IPS DF 19.7 (cell line): ENCODE results near the gene TNNT1.
"Not testable (repeated sequence)": the region's sequence is repeated elsewhere in the genome, so short reads cannot be mapped to it uniquely, and the experiment has no call there.

Source experiments
- DNase-seq: peaks from one replicate; pipeline ENCODE4 v3.0.0-alpha.2; 2013; ENCODE audit warnings: low read depth, low spot score

TNNT1 gene

GRCh38 chr19:55109527-55110291 is 39.3 kb downstream of the TNNT1 start:
- DNase-seq: no peak

DNA sequence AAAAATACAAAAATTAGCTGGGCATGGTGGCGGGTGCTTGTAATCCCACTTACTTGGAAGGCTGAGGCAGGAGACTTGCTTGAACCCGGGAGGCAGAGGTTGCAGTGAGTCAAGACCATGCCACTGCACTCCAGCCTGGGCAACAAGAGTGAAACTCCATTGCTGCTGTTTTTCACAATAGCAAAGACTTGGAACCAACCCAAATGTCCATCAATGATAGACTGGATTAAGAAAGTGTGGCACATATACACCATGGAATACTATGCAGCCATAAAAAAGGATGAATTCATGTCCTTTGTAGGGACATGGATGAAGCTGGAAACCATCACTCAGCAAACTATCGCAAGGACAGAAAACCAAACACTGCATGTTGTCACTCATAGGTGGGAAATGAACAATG is 41.8 kb downstream of the TNNT1 start:
- DNase-seq: not testable (repeated sequence)

DNA sequence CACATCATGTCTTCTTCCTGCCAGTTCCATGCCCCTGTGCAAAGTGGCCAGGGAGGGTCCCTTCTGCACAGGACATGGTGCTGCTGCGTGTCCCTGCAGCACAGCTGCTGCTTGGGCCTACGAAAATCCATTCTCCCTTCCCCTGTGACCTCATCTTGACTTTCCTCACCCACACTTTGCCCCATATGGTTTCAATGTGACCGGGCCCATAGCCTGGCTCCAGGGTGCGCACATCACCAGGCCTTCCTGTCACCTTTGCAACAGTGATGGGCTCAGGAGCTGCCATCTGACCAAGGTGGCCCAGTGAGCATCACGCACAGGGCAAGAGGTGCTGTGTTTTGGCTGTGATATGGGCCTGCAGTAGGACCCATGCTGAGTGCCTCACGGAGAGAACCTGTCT is 42.4 kb downstream of the TNNT1 start:
- no peak for DNase-seq

DNA sequence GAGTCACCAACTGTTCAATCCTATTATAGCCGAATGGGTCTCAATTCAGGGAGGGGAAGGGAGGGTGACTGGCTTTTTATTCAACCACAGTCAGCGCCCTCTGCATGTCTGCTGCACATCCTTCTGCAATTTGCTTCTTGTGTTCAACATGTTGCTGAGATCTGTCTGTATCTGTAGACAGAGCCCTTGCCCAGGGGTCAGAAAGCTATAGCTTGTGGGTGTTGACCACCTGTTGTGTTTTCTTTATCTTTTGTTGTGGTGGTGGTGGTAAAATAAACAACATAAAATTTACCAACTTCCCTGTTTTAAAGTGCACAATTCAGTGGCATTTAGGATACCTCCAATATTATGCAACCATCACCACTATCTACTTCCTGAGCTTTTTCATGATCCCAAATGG is 43.8 kb downstream of the TNNT1 start:
- no peak for DNase-seq

DNA sequence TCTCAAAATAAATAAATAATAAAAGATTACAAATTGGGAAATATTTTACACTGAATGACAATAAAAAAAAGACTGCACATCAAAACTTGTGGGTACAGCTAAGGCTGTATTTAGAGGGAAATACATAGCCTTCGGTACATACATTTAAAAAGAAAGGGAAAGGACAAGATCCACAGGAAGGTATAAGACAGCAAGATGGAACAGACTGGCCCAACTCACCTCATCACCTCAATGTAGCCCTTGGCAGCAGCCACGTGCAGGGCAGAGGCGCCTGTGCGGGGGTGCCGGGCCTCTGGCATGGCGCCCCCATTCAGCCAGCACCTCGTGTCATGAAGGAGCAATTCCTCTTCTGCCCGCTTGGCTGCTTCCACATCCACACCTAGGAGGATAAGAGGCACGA is 45.8 kb downstream of the TNNT1 start:
- DNase-seq: no peak

- no peak for DNase-seq
Measured at GRCh38 chr19:55101261-55101660, 47.7 kb downstream of the TNNT1 start.

- DNase-seq: no peak
Measured at GRCh38 chr19:55099557-55100506, 49.2 kb downstream of the TNNT1 start.

DNA sequence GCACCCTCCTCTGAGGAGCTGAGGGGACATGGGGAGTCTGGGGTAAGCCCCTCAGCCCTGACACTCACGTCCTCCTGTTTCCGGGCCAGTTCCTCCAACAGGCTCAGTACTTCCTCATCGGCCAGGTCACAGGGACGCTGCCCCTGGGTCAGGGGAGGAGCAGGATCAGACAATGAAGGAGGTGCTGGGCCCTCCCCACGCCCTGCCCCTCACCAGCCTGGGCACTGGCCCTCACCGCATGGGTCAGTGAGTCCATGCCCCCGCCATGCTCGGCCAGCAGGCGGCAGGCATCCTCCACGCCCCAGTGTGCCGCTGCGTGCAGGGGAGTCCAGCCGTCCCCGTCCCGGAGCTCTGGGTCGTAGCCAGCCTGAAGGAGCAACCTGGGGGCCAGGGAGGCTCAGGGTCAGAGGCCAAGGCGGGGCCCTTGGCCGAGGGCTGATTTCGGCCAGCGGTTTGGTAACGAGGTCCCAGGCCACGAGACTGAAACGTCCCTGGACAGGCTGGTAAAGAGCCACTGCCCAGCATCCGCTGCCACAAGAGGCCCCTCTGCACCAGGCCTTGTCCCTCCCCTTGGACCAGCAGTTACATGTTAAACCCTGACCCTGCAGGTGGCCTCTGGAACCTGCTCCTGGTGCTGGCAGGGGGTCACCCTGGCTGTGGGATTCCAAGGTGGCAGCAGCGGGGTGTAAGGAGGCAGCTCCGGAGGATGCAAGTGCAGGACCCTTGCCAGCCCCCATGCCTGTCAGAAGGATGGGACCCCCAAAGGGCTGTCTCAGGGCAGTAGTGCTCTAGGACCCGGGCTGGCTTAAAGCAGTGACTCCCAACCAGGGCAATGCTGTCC is 50.1 kb downstream of the TNNT1 start:
- DNase-seq: no peak

DNA sequence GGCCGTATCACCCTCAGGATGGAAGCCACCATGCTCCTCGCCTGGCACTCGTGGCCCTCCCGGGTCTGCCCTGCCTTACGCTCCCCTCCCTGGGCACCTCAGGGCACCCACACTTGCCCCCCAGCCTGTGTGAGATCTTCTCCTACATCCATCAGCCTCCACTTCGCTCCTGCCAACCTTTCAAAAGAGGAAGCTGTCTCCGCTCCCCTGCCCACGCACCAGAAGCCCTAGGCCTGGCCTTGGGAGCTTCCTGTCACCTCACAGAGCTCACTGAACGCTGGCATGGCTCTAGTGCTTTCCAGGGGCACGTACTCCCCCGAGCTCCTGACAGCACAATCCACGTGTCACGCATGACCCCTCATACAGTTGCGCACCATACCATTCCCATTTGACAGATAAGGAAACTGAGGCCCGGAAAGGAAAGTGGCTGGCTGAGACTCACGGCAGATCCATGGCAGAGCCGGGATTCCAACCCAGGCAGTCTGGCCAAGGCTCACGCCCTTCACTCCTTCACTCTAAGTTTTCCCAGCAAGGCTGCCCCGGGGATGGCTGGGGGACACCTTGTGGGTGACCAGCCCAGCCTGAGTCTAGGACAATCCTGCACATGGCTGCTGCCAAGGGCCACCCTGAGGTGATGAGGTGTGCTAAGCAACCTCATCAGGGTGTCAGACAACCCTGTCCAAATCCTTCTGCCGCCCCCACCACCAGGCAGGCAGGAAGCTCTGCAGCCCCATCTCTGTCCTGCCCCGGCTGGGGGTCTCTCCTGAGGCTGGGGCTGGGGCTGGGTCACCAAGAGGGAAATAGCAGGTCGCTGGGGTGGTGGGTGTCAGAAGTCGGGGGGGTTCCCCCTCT is 50.9 kb downstream of the TNNT1 start:
- DNase-seq: no peak

- no peak for DNase-seq
Measured at GRCh38 chr19:55096061-55096701, 52.8 kb downstream of the TNNT1 start.

GRCh38 chr19:55095260-55096060 is 53.5 kb downstream of the TNNT1 start:
- no peak for DNase-seq

DNA sequence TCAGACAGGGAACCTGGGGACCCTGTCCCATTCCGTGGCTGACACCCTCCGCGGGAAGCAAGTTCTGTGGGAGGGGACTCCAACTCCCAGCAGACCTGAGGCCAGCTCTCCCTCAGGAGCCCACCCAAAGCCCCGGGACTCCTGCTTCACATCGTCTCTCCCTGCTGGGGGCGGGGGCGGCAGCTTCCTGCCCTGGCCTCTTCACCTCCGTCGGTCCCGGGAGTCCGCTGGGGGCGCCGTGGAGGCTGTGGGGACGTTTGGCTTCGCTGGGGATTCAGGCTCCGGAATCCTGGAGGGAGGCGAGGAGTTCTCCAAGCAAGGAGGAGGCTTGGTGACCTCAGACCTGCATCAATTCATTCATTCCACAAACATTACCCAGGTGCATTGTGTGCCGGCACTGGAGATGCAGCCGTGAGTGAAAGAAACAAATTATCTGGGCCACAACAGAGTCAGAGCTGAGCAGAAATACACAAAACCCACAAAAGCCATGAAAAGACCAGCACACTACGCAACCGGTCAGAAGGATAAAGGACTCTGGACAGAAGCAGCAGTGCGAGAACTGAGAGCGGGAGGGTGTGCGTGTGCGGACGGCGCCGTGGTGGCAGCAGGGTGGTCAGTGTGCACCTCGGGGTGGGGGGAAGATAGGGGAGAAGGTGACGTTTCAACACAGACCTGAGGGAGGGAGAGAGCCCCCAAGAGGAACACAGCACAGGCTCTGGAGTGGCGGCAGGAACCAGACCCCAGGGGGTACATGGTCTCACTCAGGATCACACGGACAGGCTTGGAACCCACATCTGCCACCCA is 54.3 kb downstream of the TNNT1 start:
- DNase-seq: no peak

DNA sequence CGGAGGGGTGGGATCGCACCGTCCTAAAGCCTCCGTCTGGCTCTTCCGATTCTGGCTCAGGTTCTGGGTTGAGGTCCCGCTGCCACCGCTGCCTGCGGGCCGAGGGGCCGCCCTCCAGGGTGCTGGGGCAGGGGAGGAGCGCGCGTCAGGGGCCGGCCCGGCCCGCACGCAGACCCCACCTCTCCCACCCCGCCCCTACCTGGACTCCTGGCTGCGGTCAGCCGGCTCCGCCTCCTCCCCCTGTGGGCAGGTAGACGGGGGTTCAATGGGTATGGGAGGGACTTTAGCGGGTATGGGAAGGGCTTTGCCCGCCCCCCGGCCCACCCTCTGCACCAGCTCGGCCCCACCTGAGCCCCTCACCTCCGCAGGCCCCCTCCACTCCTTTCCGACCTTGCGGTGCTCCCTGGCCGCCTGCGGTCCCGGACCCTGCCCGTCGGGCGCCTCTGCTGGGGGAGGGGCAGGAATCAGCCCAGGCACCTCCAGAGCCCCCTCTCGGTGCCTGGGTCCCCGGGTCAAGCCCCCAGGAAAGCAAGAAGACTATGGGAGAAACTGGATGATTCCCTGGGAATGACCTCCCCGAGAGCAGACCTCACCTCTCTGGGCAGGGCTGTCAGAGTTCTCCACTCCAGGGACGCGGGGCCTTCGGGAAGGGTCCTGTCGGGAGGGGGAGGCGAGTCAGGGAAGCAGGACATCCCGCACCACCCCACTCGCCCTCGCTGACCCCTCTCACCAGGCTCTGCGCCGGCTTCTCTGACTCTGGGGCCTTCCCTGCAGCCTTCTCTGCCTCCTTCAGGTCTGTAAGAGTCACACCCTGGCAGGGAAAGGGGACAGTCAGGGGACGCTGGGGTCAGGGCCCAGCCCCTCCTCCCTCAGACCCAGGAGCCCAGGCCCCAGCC is 56.3 kb downstream of the TNNT1 start:
- no peak for DNase-seq

GRCh38 chr19:55091955-55092354 is 57.1 kb downstream of the TNNT1 start:
- no peak for DNase-seq

GRCh38 chr19:55091126-55091910 is 57.7 kb downstream of the TNNT1 start:
- no peak for DNase-seq

DNA sequence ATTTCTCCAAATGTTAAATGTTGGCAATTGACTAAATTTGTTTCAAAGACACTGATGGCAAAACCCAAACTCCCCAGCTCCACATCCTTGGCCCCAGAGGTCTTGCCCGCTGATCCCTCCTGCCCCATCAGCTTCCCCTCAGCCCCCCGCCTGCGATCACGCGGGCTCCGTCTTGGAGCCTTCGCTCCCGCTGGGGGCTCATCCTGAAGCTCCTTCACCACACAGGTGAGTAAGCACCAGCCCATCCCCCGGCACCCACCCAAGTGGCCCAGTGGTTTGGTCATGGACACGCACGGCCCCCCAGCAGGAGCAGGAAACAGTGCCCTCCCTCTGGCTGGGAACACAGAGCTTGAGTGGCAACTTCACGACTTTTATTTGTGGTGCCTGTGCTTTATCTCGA is 58.4 kb downstream of the TNNT1 start:
- no peak for DNase-seq
